Measurements from ENCODE around the gene PCBP3. TPM values are rescaled to one million over a fixed set of nuclear protein-coding genes. Genes with fewer than 3 reads are reported as not detected.

PCBP3 gene
- total and polyA plus RNA-seq, 2 of the 13 experiments (the other 11 are each of a cell fraction or from before 2014, with no cell fraction given) = not detected

DNA sequence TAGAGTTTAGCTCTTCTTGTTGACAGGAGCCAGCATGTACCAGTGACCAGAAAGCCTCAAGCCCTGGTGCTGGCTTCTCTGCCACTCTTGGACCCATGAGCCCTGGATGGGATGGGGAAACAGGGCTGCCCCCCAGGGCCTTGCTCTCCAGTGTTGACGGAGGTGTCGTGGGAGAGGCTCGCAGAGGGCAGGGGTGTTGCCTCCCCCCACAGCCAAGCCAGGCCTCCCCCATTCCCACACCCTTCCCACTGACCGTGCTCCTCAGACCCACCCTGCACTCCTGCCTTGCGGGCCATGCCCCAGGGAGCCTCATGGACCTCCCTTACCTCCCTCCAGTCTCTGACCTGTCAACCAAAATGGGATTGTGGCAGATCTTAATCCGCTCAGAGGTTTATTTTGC lies 214.2 kb downstream of the PCBP3 start (continued):
- no peak for TF ChIP-seq TRAFD1 (CRISPR knock-in tag; IDR thresholded peaks at IDR 0.05; ENCODE audit: borderline replicate concordance)

- H2AFZ ChIP-seq (ENCODE audit: low read length) = no peak overlapping the region
- H3K4me1 ChIP-seq (ENCODE audit: insufficient read depth, low read length) = peaks cover 14% of the 10 kb centered on the region; the same call in 1 of the 2 replicates
- ATAC-seq (no peak), FAIRE-seq (no peak), DNase-seq (ENCODE audit: low spot score) (no peak)
- peaks cover 9 to 78% of the 10 kb centered on the region in 2 experiments for H3K27me3 ChIP-seq (ENCODE audit: control insufficient read depth in 1 of 2, insufficient read depth in 2 of 2, low read length in 2 of 2)
- ChIA-PET POLR2A (no interaction called here), CTCF (ENCODE audit: low intra/inter-chr PET ratio, low total read pairs) (no interaction called here)
- H3K27ac ChIP-seq (ENCODE audit: extremely low read length, insufficient read depth, low read length) = no peak overlapping the region
- no TSS peak for BruUV-seq (replicated peaks)
- no peaks in the 10 kb centered on the region for H3K9me3 ChIP-seq (ENCODE audit: low read length)
- no peaks in the 10 kb centered on the region for H3K36me3 ChIP-seq (replicated peaks in 1 of 2; ENCODE audit: control insufficient read depth in 1 of 2, insufficient read depth in 2 of 2, low read length in 2 of 2)
- H3K4me2 ChIP-seq (ENCODE audit: low read depth, low read length) = no peak overlapping the region
- H3K4me3 ChIP-seq (replicated peaks in 1 of 3; ENCODE audit: insufficient read depth in 1 of 3, low read depth in 2 of 3, low read length in 3 of 3) = no peak overlapping the region
- WGBS (ENCODE audit: low lambda C conversion rate) = 59% methylated on average over 11 of the region's 12 CpGs
- intact Hi-C loops (cut with micrococcal nuclease; ENCODE audit: unreplicated experiment) = no loop called here
- 0 out of 2 replicates have a peak, but pooled peaks cover 3% of the 10 kb centered on the region for H4K20me1 ChIP-seq (ENCODE audit: insufficient read depth, low read length)
- H3K9ac ChIP-seq (ENCODE audit: insufficient read depth, low read depth, low read length) = no peak overlapping the region
- in situ Hi-C loops (cut with HindIII; ENCODE audit: extremely low pct_ligation_motif_present, low pct_unique_long_range_greater_than_20kb) = no loop called here
- no peaks in the 10 kb centered on the region for H3K79me2 ChIP-seq (ENCODE audit: insufficient read depth, low read length)
- TF ChIP-seq ETS1 (CRISPR knock-in tag; IDR thresholded peaks at IDR 0.05) (no peak), ZNF691 (CRISPR knock-in tag; IDR thresholded peaks at IDR 0.05; ENCODE audit: borderline replicate concordance, low read depth) (no peak), SRF (IDR thresholded peaks at IDR 0.05; ENCODE audit: low read depth, low read length) (no peak), IKZF5 (CRISPR knock-in tag; IDR thresholded peaks at IDR 0.05) (no peak), MXD4 (CRISPR knock-in tag; IDR thresholded peaks at IDR 0.05) (no peak), RCOR2 (CRISPR knock-in tag; IDR thresholded peaks at IDR 0.05) (no peak), ZNF678 (CRISPR knock-in tag; IDR thresholded peaks at IDR 0.05) (no peak), HDAC2 (CRISPR knock-in tag; IDR thresholded peaks at IDR 0.05) (no peak), MIER3 (CRISPR knock-in tag; IDR thresholded peaks at IDR 0.05; ENCODE audit: borderline replicate concordance) (no peak), RAD51 (IDR thresholded peaks at IDR 0.05; ENCODE audit: borderline replicate concordance) (no peak)
- TF ChIP-seq, protein P1, sequence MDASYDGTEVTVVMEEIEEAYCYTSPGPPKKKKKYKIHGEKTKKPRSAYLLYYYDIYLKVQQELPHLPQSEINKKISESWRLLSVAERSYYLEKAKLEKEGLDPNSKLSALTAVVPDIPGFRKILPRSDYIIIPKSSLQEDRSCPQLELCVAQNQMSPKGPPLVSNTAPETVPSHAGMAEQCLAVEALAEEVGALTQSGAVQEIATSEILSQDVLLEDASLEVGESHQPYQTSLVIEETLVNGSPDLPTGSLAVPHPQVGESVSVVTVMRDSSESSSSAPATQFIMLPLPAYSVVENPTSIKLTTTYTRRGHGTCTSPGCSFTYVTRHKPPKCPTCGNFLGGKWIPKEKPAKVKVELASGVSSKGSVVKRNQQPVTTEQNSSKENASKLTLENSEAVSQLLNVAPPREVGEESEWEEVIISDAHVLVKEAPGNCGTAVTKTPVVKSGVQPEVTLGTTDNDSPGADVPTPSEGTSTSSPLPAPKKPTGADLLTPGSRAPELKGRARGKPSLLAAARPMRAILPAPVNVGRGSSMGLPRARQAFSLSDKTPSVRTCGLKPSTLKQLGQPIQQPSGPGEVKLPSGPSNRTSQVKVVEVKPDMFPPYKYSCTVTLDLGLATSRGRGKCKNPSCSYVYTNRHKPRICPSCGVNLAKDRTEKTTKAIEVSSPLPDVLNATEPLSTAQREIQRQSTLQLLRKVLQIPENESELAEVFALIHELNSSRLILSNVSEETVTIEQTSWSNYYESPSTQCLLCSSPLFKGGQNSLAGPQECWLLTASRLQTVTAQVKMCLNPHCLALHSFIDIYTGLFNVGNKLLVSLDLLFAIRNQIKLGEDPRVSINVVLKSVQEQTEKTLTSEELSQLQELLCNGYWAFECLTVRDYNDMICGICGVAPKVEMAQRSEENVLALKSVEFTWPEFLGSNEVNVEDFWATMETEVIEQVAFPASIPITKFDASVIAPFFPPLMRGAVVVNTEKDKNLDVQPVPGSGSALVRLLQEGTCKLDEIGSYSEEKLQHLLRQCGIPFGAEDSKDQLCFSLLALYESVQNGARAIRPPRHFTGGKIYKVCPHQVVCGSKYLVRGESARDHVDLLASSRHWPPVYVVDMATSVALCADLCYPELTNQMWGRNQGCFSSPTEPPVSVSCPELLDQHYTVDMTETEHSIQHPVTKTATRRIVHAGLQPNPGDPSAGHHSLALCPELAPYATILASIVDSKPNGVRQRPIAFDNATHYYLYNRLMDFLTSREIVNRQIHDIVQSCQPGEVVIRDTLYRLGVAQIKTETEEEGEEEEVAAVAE (CRISPR knock-in tag; IDR thresholded peaks at IDR 0.05; ENCODE audit: borderline replicate concordance) = no peak
- TF ChIP-seq, protein P2, sequence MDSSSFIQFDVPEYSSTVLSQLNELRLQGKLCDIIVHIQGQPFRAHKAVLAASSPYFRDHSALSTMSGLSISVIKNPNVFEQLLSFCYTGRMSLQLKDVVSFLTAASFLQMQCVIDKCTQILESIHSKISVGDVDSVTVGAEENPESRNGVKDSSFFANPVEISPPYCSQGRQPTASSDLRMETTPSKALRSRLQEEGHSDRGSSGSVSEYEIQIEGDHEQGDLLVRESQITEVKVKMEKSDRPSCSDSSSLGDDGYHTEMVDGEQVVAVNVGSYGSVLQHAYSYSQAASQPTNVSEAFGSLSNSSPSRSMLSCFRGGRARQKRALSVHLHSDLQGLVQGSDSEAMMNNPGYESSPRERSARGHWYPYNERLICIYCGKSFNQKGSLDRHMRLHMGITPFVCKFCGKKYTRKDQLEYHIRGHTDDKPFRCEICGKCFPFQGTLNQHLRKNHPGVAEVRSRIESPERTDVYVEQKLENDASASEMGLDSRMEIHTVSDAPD (CRISPR knock-in tag; IDR thresholded peaks at IDR 0.05) = no peak
Observed at GRCh38 chr21:45858180-45858579, 214.7 kb downstream of the PCBP3 start.

All from HepG2 (cell line).